NCI-H1694 treated with DMSO at 0.1 percent for 48 hours (cell line): ENCODE measurements around the gene NAMPT.
"Not testable (repeated sequence)": the region's sequence is repeated elsewhere in the genome, so short reads cannot be mapped to it uniquely, and the experiment has no call there.

Source experiments
- DNase-seq: peaks from one replicate; lab custom pipeline; 2025; lab: John Stamatoyannopoulos, UW

Gene NAMPT

GRCh38 chr7:106231856-106232490 is 52.8 kb downstream of the NAMPT start:
- DNase-seq = no peak

- no peak for DNase-seq
Measured at GRCh38 chr7:106225856-106226255, 58.9 kb downstream of the NAMPT start.

GRCh38 chr7:106224797-106225196 is 60.0 kb downstream of the NAMPT start:
- DNase-seq = no peak

- DNase-seq = peak; percentile 83
Measured at GRCh38 chr7:106223156-106223555, 61.6 kb downstream of the NAMPT start.

GRCh38 chr7:106222545-106222944 is 62.2 kb downstream of the NAMPT start:
- no peak for DNase-seq

GRCh38 chr7:106220307-106220706 is 64.5 kb downstream of the NAMPT start:
- no peak for DNase-seq

GRCh38 chr7:106219170-106219569 is 65.6 kb downstream of the NAMPT start:
- DNase-seq = no peak

- DNase-seq = no peak
Measured at GRCh38 chr7:106218546-106218945, 66.2 kb downstream of the NAMPT start.

GRCh38 chr7:106216923-106217542 is 67.8 kb downstream of the NAMPT start:
- DNase-seq = no peak

- no peak for DNase-seq
Measured at GRCh38 chr7:106216517-106216922, 68.3 kb downstream of the NAMPT start.

- DNase-seq = no peak
Measured at GRCh38 chr7:106215868-106216516, 68.8 kb downstream of the NAMPT start.

GRCh38 chr7:106208944-106209343 is 75.8 kb downstream of the NAMPT start:
- DNase-seq = not testable (repeated sequence)

GRCh38 chr7:106206826-106207541 is 77.8 kb downstream of the NAMPT start:
- DNase-seq = peak; percentile 12

GRCh38 chr7:106205621-106206222 is 79.1 kb downstream of the NAMPT start:
- no peak for DNase-seq

- no peak for DNase-seq
Measured at GRCh38 chr7:106203473-106203872, 81.3 kb downstream of the NAMPT start.

- no peak for DNase-seq
Measured at GRCh38 chr7:106201164-106201563, 83.6 kb downstream of the NAMPT start.

GRCh38 chr7:106199813-106200364 is 84.9 kb downstream of the NAMPT start:
- no peak for DNase-seq

GRCh38 chr7:106199024-106199423 is 85.8 kb downstream of the NAMPT start:
- DNase-seq = no peak
